ENCODE results near the gene USP25.

Gene USP25

GRCh38 chr21:15874615-15875014 lies 144.8 kb downstream of the USP25 start:
- DNase-seq: no peak

- DNase-seq: no peak
Measured at GRCh38 chr21:15875286-15875685, 145.5 kb downstream of the USP25 start.

DNA sequence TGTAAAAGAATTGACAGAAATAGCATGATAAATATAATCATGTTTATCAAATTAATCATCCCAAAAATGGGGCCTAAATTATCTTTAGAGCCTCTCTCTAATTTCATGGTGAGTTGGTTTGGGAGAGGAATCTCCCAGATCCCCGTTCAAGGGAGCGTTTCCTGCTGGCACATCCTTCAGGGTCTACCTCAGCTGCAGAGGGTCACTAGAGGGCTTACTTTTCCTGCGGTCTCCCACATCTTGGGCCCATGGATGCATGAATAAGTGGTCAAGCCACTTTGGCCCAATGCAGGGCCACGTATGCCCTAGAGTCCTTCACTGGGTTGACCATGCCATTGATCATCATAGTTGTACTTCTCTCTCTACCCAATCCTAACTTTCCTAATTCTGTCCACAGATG lies 164.1 kb downstream of the USP25 start:
- DNase-seq: no peak

DNA sequence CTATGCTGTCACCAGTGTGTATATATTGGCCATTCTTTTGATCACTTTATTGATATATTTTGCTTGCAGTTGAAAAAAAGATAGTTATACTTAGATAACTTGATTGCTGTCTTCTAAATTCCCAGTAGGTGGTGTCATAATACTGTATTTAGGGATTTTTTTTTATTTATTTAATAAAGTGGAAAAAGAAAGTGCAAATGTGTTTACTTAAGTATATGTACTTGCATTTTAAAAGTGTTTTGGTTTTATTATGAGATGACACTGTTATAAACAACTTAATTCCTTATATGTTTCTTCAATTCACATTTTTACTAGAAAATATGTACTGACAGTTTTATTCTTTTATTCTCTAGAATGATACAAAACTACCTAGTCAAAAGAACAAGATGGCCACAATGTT lies 164.8 kb downstream of the USP25 start:
- no peak for DNase-seq

DNA sequence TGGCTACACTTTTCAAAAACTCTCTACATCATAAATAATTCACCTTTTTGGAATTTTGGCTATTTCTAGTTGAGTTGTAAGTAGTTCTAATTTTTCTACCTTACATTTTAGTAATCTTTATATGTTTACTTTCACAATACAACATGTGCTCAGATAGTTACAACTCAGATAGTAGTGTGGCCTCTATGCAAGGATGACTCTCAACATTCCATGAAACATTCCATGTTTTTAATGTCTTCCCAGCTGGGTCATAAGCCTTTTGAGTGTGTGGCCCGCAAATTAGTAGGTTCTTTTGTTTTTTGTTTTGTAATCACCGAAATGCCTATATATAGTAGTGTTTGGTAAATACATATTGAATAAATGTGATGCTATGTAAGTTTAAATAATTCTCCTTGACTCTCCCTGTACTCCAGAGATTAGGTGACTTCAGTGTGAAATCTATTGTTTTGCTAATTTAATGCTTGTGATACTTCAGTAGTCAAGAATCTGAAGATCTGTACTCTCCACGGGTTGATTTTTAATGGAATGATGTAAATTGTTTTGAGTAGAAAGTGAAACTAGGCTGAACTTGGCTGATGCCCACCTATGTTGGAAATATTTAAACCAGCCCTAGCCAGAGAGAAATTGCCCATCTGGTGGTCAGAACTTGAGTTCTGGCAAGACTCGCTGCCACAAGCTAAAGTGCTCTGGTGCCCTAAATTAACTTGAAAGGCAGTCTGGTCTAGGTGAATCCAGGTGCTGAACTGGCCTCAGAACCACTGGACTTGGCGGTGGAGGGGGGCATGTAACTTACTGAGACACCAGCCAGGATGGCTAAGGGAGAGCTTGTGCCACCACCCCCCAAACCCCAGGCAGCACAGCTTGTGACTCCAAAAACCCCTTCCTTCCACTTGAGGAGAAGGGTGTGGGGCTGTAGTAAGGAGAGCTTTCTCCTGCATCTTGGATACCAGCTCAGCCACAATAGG lies 165.6 kb downstream of the USP25 start:
- no peak for DNase-seq

- DNase-seq: no peak
Measured at GRCh38 chr21:15896501-15896900, 166.7 kb downstream of the USP25 start.

- DNase-seq: no peak
Measured at GRCh38 chr21:15904389-15904788, 174.6 kb downstream of the USP25 start.

DNA sequence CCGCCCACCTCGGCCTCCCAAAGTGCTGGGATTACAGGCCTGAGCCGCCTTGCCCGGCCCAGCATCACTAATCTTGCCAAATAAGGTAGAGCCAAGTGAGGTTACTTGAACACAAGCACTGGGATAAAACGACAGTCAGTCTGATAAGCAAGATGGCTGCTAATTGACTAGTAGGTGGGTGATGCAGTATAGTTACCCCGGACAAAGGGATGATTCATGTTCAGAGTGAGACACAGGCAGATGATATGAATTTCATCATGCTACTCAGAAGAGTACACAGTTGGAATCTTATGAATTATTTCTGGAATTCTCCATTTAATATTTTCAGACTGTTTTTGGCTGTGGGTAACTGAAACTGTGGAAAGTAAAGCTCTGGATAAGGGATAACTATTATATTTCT lies 178.4 kb downstream of the USP25 start:
- DNase-seq: no peak

DNA sequence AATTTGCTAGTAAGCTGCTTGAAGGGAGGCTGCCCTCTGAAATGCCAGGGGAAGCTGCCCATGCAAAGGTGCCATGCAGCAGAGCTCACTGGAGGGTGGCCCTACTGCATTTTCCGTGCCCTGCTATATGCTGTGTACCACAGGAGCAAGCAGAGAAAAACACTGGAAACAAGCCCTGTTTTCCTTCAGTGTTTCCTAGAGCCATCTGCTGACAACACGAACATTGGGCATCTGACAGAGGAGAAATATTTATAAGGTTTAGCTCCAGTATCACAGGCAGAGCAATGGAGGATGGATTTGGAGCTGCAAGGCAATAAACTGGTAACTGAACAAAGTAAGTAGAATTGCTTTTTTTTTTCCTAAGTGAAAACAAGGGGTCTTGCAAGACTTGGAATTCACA lies 198.4 kb downstream of the USP25 start:
- no peak for DNase-seq

- no peak for DNase-seq
Measured at GRCh38 chr21:15928686-15929425, 199.1 kb downstream of the USP25 start.

DNA sequence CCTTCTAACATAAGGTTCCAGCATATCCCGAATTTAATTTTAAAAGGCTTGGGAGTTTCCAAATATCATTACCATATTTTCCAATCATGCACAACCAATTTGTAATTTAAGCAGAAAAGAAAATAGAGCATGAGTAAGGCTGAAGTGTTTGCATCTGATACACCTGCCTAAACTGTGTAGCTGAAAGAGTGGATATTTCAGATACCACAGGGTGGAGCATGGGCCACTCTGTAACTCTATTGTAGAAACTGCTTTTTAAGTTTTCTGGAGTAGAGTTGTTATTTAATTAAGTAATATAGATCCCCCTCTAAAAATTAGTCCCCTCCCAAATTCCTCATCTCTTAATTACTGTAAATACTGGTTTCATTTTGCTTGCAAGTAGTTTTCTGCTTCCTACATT lies 199.8 kb downstream of the USP25 start:
- no peak for DNase-seq
